Large intestine (tissue), 3 donors: ENCODE data around the gene COG5. TPM values are rescaled to one million over a fixed set of nuclear protein-coding genes. Genes with fewer than 3 reads are reported as not detected.

Experiments
- DNase-seq, 2 donors: peaks; one replicate each; pipeline versions ENCODE4 v3.0.0 to v3.0.0-alpha.2; 2013
- H3K27ac ChIP-seq: one replicate; pipeline ENCODE4 v1.5.1; 2013; ENCODE audit warnings: low read length
- H3K27me3 ChIP-seq: 2 replicates; pipeline ENCODE4 v1.6.1; 2013; ENCODE audit warnings: low read length; ENCODE audit not compliant: control insufficient read depth, insufficient read depth
- H3K36me3 ChIP-seq: 2 replicates; pipeline ENCODE4 v1.6.1; 2013; ENCODE audit warnings: low read length; ENCODE audit not compliant: control insufficient read depth, insufficient read depth
- H3K4me1 ChIP-seq: one replicate; pipeline ENCODE4 v1.6.1; 2013; ENCODE audit warnings: low read length; ENCODE audit not compliant: control insufficient read depth, insufficient read depth
- H3K4me3 ChIP-seq: one replicate; pipeline ENCODE4 v1.5.1; 2013; ENCODE audit warnings: low read length
- H3K9me3 ChIP-seq: one replicate; pipeline ENCODE4 v1.6.1; 2013; ENCODE audit warnings: mild to moderate bottlenecking, low read depth, low read length, moderate library complexity; ENCODE audit not compliant: control insufficient read depth
- WGBS: methylation state at CpG from one replicate; pipeline ENCODE4 v1.1.5; 2013; ENCODE audit warnings: low lambda C conversion rate; ENCODE audit not compliant: insufficient coverage; 5-methylcytosine and 5-hydroxymethylcytosine counted together
- polyA plus RNA-seq: library from polyadenylated mRNA; unstranded; fragments of 120-200 nt; gene quantifications from one replicate; pipeline ENCODE4 v1.2.1, GENCODE V29; 2013

The COG5 gene
- polyA plus RNA-seq, 1 donor, result 40.7 TPM

DNA sequence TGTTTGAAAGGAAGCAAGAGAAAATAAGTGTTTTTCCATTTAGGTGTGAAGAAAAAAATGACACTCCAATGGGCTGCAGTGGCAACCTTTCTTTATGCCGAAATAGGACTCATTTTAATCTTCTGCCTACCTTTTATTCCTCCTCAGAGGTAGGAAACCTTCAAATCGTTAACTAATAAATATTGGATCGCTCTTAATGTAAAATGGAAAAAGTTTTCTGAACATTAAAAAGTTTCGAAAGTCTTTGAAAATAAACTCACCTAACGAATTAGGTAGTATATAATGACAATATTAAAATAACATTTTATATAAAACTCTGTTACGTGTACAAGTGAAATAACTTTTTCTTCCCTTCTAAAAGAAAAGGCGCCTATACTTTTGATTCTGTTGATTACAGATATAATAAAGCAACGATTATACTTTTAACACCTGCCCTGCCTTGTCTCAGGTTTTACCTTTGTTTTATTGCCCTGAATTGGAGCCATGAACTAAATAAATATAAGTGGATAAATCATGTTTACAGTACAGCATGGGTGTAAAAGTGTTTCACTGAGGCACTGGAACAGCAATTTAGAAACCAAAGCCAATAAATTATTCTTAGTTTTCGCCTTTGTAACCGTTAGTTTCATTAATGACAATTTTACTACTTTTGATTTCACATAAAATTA, 17.1 kb upstream of the COG5 start:
- H3K4me3 ChIP-seq, result peak overlapping the region; percentile 94
- H3K9me3 ChIP-seq, result no peaks in the 10 kb centered on the region
- H3K36me3 ChIP-seq, result peaks cover 7% of the 10 kb centered on the region
- H3K27ac ChIP-seq, result peak overlapping the region; percentile 66
- WGBS, result 44% methylated on average over 5 of the region's 10 CpGs
- no peak for DNase-seq
- H3K4me1 ChIP-seq, result no peaks in the 10 kb centered on the region
- no peaks in the 10 kb centered on the region for H3K27me3 ChIP-seq

DNA sequence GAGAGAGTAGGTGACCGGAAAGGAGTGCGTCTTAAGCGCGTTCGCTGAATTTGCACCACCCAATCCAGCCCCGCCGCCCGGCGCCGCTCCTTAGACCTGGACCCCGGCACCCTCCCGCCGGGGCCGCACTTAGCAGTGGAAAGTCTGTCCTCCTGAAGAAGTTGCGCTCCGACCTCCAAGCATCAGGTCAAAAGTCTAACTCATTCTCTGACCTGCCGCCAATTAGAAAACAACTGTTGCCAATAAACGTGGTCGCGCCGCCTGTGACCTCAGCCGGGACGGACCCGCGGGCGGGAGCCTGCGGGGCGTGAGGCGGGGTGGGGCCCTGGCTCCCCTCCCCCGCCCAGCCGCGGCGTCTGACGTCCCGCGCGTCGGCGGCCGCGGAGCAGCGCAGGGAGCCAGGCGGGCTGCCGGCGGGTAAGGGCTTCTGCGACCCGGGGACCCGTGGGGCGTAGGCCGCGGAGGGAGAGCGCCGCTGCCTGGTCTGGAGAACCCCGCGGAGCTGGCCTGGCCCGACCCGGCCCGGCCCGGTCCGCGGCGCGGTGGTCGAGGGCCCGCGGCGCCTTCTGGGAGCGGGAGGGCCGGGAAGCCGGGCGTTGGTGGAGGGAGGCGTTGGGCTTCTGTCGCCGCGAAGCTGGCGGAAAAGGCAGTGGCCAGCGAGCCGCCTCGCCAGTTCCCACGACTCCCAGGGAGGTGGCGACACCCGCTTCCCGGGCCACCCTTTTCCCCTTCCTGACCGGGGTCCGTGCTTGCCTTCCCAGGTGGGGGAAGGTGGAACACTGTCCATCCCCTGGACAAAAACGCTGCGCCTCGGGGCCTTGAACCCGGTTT, 16.4 kb upstream of the COG5 start, which contains the start of gene BCAP29:
TSS of gene BCAP29 (plus strand) at position 362 of the 831 bp plus-strand sequence. CDS start 527 bp downstream, outside the sequence.
- Histone ChIP-seq H3K36me3 (peaks cover 8% of the 10 kb centered on the region), H3K4me3 (peak within 1 kb of the TSS; percentile 94), H3K27ac (peak within 1 kb of the TSS; percentile 71), H3K27me3 (no peaks in the 10 kb centered on the region), H3K9me3 (no peaks in the 10 kb centered on the region), H3K4me1 (no peaks in the 10 kb centered on the region)
- no CpG with 5 or more reads among the region's 89 CpGs for WGBS
- peak; percentile 63 to 88 for DNase-seq

DNA sequence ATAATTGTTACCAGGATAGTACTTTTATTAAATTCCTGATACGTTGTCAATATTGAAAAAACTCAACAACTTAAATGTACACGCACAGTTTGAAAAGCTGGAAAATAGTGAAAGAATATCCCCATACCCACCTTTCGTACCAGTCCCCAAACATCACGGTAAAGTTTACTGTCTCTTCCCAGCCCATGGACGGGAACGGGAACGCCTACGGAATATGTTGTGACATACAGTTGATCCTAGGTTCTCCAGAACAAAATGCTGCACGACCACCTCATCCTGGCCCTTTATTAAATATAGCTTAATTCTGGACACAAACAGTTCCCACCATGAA, 15.8 kb upstream of the COG5 start:
- no peaks in the 10 kb centered on the region for H3K4me1 ChIP-seq
- peak overlapping the region; percentile 94 for H3K4me3 ChIP-seq
- H3K27ac ChIP-seq, result peak overlapping the region; percentile 71
- H3K9me3 ChIP-seq, result no peaks in the 10 kb centered on the region
- no peaks in the 10 kb centered on the region for H3K27me3 ChIP-seq
- WGBS, result 0% methylated on average over 2 of the region's 9 CpGs
- H3K36me3 ChIP-seq, result peaks cover 6% of the 10 kb centered on the region
- DNase-seq, result peak in 1 of 2 donors; percentile 12

DNA sequence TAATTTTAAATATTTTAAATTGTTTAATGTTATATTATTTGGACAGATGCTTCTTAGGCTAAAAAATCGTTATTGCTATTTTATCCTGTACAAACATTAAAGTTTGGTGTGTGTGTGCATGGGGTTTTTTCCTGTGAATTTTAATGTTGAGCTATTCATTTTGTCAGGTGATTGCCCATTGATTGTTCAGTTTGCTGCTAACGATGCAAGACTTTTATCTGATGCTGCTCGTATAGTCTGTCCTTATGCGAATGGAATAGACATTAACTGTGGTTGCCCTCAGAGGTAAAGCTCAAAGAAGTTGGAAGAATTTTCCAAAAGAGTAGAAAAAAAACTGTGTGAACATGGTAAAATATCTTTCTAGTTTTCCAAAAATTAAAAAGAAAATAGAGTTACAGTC, 9.8 kb upstream of the COG5 start:
- Histone ChIP-seq H3K4me1 (no peaks in the 10 kb centered on the region), H3K4me3 (no peak overlapping the region), H3K36me3 (peaks cover 8% of the 10 kb centered on the region), H3K9me3 (no peaks in the 10 kb centered on the region), H3K27me3 (no peaks in the 10 kb centered on the region), H3K27ac (no peak overlapping the region)
- 84% methylated on average over 4 of the region's 4 CpGs for WGBS
- DNase-seq, result no peak

DNA sequence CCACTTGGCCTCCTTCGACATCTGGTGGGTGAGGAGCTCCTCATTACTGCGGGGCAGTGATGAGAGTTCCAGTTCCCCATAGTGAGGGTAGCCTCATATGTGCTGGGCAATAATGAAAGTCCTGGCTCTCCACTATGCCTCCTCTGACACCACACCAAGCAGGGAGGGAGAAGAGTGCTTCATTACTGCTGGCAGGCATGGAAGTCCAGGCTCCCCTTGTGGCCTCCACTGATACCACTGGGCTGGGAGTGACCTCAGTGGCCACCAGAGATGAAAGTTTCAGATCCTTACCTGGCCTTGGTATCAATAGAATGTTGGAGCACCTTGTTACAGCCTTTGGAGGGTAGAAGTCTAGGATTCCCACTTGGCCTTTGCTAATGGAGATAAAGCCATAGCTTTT, 6.6 kb upstream of the COG5 start:
- no peak overlapping the region for H3K27ac ChIP-seq
- DNase-seq, result no peak
- H3K4me1 ChIP-seq, result no peaks in the 10 kb centered on the region
- WGBS, result no CpG with 5 or more reads among the region's 2 CpGs
- no peak overlapping the region for H3K4me3 ChIP-seq
- no peaks in the 10 kb centered on the region for H3K27me3 ChIP-seq
- no peaks in the 10 kb centered on the region for H3K9me3 ChIP-seq
- H3K36me3 ChIP-seq, result peaks cover 8% of the 10 kb centered on the region

DNA sequence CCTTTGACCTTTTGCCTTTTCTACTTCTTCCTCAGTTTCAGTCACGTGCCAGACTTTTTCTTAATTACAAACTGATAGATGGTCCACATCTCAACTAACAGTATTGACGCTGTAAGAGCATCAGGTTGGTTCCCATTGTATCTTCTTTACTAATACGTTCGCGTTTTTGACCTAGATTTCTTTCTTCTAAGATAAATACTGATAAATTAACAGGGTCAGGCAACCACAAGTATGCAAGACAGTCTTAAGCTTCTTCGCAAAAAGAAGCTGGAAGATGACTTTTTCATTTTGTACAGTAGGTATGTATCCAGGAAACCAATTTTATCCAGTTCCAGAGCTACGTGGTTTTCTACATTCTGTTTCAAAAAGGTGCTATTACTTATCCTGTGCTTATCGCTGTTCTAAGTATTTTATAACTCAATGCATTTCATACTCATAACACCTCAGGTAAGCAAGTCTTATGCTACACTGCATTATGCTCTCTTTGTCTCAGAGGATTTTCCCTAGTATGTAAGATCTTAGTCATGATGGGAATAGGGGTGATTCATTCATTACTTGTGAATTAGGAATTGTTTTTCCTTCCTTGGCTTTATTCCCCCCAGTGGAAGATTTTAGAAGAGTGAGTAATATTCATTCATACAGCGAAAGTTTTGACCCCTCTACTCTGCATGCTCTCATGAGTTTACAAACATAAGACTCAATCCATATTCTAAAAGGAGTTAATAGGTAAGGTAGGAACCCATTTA, 1.0 kb upstream of the COG5 start:
- Histone ChIP-seq H3K4me3 (peak overlapping the region; percentile 98), H3K36me3 (no peaks in the 10 kb centered on the region), H3K9me3 (no peaks in the 10 kb centered on the region), H3K27ac (peak overlapping the region; percentile 100), H3K27me3 (no peaks in the 10 kb centered on the region), H3K4me1 (peaks cover 10% of the 10 kb centered on the region)
- WGBS, result 22% methylated on average over 6 of the region's 9 CpGs
- no peak for DNase-seq

DNA sequence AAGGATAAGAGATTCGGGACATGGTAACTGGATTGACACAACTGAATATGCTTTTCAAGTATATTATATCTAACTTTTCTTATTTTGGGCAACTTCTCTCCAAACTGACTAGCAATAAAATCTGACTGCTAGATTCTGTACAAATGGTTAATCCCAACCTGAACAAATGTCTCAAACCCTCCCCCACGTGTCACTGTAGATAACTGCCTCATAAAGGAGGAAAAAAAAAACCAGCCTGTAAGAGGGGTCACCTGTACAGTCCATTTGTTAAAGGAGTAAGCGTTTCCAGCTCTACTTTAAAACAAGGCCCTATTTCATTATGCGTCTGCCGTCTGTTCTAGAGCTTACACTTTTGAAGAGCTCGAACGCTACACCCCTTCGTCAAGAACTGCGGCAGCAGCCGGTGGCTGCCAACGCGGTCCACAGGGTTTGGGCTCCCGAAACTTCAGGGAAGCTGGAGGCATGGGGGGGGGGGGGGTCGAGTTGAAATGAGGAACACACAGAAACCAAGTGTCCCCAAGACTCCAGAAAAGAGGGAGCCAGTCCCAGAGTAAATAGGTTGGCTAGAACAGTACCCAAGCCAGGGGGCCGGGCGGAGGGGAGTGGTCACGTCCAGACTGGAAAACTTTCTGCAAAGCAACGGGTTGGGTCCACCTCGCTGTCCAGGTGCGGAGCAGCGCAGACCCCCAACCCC, 492 bp downstream of the COG5 start:
- no peaks in the 10 kb centered on the region for H3K36me3 ChIP-seq
- WGBS, result no CpG with 5 or more reads among the region's 21 CpGs
- H3K9me3 ChIP-seq, result no peaks in the 10 kb centered on the region
- peak overlapping the region; percentile 100 for H3K27ac ChIP-seq
- peak overlapping the region; percentile 98 for H3K4me3 ChIP-seq
- H3K27me3 ChIP-seq, result no peaks in the 10 kb centered on the region
- H3K4me1 ChIP-seq, result peaks cover 10% of the 10 kb centered on the region
- peak; percentile 37 to 75 for DNase-seq

DNA sequence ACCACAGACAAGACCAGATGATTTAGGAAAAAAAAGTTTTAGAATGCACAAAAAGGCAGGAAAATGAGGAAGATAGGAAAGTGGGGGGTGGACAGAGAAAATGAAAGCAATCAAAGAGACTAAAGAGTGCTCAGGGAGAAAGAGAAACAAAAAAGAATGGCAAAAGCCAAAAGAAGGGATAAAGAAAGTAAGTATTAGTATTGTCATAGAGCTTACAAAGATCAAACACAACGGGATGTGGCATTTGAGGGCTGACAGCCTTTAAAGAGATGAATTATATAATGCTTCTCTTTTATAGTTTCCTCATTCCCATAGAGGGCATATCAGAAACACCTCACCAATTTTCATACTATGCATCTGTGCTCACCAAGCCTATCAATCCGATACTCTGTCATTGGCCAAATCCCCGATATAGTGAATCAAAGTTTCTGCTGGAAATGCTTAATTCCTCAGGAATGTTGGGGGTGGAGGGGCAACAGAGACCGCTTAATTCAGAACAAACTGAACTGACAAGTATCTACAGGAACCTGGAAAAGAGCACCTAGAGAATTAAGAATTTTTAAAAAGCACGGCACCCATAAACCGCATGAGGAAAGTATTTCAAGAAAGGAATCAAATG, 2.7 kb downstream of the COG5 start:
- no peak overlapping the region for H3K4me3 ChIP-seq
- peaks cover 10% of the 10 kb centered on the region for H3K4me1 ChIP-seq
- H3K27ac ChIP-seq, result no peak overlapping the region
- 100% methylated on average over 1 of the region's 6 CpGs for WGBS
- peaks cover 9% of the 10 kb centered on the region for H3K36me3 ChIP-seq
- H3K9me3 ChIP-seq, result no peaks in the 10 kb centered on the region
- no peaks in the 10 kb centered on the region for H3K27me3 ChIP-seq
- no peak for DNase-seq

DNA sequence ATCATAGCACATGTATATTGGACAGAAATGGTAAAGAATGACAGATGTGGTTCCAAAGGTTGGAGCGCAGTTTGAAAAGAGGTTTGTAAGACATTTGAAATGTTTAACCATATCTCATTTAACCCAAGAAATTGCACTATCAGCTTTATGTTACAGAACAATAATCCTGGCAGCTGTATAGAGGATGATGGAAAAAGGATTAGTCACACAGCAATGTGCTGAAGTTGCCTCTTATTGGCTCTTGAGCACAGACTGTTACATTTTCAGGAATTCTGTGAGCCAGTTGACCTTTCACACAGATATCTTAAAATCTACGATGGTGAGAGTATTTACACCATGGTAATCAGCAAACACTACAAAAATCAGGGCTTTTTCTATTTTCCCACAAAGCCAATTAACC, 3.9 kb downstream of the COG5 start:
- Histone ChIP-seq H3K4me1 (peaks cover 10% of the 10 kb centered on the region), H3K36me3 (peaks cover 14% of the 10 kb centered on the region), H3K27ac (no peak overlapping the region), H3K4me3 (no peak overlapping the region), H3K27me3 (no peaks in the 10 kb centered on the region), H3K9me3 (no peaks in the 10 kb centered on the region)
- WGBS, result 100% methylated on average over 1 of the region's 2 CpGs
- no peak for DNase-seq
